GM23338 (cell line): ENCODE data around the gene KRT31. TPM values are rescaled to one million over a fixed set of nuclear protein-coding genes. Genes with fewer than 3 reads are reported as not detected.

ENCODE experiments used
- ATAC-seq: fragments of 200-7000 bp; cut with Tn5 transposase; 3 replicates; pipeline ENCODE4 v1.9.1; 2020
- DNase-seq: peaks from one replicate; pipeline ENCODE4 v3.0.0-alpha.2; 2015; ENCODE audit warnings: low spot score
- H2AFZ ChIP-seq: fragments of 200-600 bp; sonication (generic); 2 replicates; pipeline ENCODE4 v1.8.0; 2016; ENCODE audit warnings: antibody characterized with exemption, mild to moderate bottlenecking, moderate library complexity
- H3F3A ChIP-seq: fragments of 200-600 bp; sonication (generic); replicated peaks from 2 replicates; pipeline ENCODE4 v1.8.0; 2017; ENCODE audit warnings: antibody characterized with exemption, mixed run types, low read depth
- H3K27ac ChIP-seq: fragments of 200-600 bp; sonication (generic); 2 replicates; pipeline ENCODE4 v1.6.1; 2016; ENCODE audit warnings: low read depth
- H3K27me3 ChIP-seq: fragments of 200-600 bp; sonication (generic); 2 replicates; pipeline ENCODE4 v1.8.0; 2016; ENCODE audit warnings: mild to moderate bottlenecking, mixed run types, moderate library complexity; ENCODE audit not compliant: insufficient read depth
- H3K36me3 ChIP-seq: fragments of 200-600 bp; sonication (generic); 2 replicates; pipeline ENCODE4 v1.8.0; 2016; ENCODE audit warnings: mild to moderate bottlenecking; ENCODE audit not compliant: insufficient read depth
- H3K4me1 ChIP-seq: fragments of 200-600 bp; sonication (generic); 2 replicates; pipeline ENCODE4 v1.8.0; 2016; ENCODE audit warnings: mild to moderate bottlenecking, moderate library complexity; ENCODE audit not compliant: insufficient read depth
- H3K4me2 ChIP-seq: fragments of 200-600 bp; sonication (generic); 2 replicates; pipeline ENCODE4 v1.7.1; 2017; ENCODE audit warnings: mixed run types
- H3K4me3 ChIP-seq: fragments of 200-600 bp; sonication (generic); 2 replicates; pipeline ENCODE4 v1.6.1; 2016; ENCODE audit warnings: mixed run types
- H3K79me2 ChIP-seq: fragments of 200-600 bp; sonication (generic); replicated peaks from 2 replicates; pipeline ENCODE4 v1.8.0; 2017; ENCODE audit warnings: mild to moderate bottlenecking; ENCODE audit not compliant: insufficient read depth
- H3K9me2 ChIP-seq: fragments of 200-600 bp; sonication (generic); 2 replicates; pipeline ENCODE4 v1.8.0; 2017; ENCODE audit not compliant: insufficient read depth
- H4K20me1 ChIP-seq: fragments of 200-600 bp; sonication (generic); replicated peaks from 2 replicates; pipeline ENCODE4 v1.8.0; 2017; ENCODE audit warnings: mild to moderate bottlenecking; ENCODE audit not compliant: insufficient read depth
- H3K27ac Mint-ChIP-seq: 2 replicates; pipeline ENCODE4 v1.8.0; 2020; ENCODE audit warnings: inconsistent platforms, mild to moderate bottlenecking, moderate library complexity, mixed read lengths
- H3K27me3 Mint-ChIP-seq: 3 replicates; pipeline ENCODE4 v1.8.0; 2022; ENCODE audit warnings: low read depth, mild to moderate bottlenecking, moderate library complexity, mixed read lengths, inconsistent platforms; ENCODE audit not compliant: insufficient read depth, poor library complexity
- H3K36me3 Mint-ChIP-seq: 3 replicates; pipeline ENCODE4 v1.8.0; 2021; ENCODE audit warnings: low read depth, mild to moderate bottlenecking, inconsistent platforms, moderate library complexity, mixed read lengths
- H3K4me1 Mint-ChIP-seq: 3 replicates; pipeline ENCODE4 v1.8.0; 2020; ENCODE audit warnings: mild to moderate bottlenecking, inconsistent platforms, mixed read lengths
- H3K4me3 Mint-ChIP-seq: 3 replicates; pipeline ENCODE4 v1.8.0; 2021; ENCODE audit warnings: moderate library complexity, mild to moderate bottlenecking, inconsistent platforms, mixed read lengths
- H3K9me3 Mint-ChIP-seq: 3 replicates; pipeline ENCODE4 v1.8.0; 2020; ENCODE audit warnings: moderate library complexity, mild to moderate bottlenecking, inconsistent platforms, mixed read lengths
- CREB1 ChIP-seq: fragments of 250-450 bp; sonication (Bioruptor Pico); IDR thresholded peaks from 2 replicates; pipeline ENCODE4 v1.5.0; 2020; ENCODE audit warnings: low read depth, mild to moderate bottlenecking, moderate library complexity
- CTCF ChIP-seq, 2 experiments: fragments of 200-600 bp in 1 of 2; sonication (generic) in 1 of 2; conservative IDR thresholded peaks; 2 replicates each; pipeline versions ENCODE4 v1.5.1 to v1.6.1; 2016 to 2017; ENCODE audit warnings: antibody characterized with exemption in 2 of 2, low read depth in 2 of 2, mild to moderate bottlenecking in 2 of 2, moderate library complexity in 1 of 2
- ETS1 ChIP-seq: IDR thresholded peaks from 2 replicates; pipeline ENCODE4 v1.6.1; 2016; ENCODE audit warnings: antibody characterized with exemption
- EZH2 ChIP-seq: fragments of 200-600 bp; sonication (generic); IDR thresholded peaks from one replicate; pipeline ENCODE4 v1.8.0; 2017; ENCODE audit warnings: antibody characterized with exemption, mild to moderate bottlenecking, low read depth; ENCODE audit not compliant: unreplicated experiment
- EZH2phosphoT487 ChIP-seq: fragments of 200-600 bp; sonication (generic); IDR thresholded peaks from one replicate; pipeline ENCODE4 v1.8.1; 2018; ENCODE audit warnings: antibody characterized with exemption; ENCODE audit not compliant: unreplicated experiment
- JUNB ChIP-seq: IDR thresholded peaks from one replicate; pipeline ENCODE4 v1.6.1; 2016; ENCODE audit warnings: antibody characterized with exemption; ENCODE audit not compliant: unreplicated experiment
- NANOG ChIP-seq: IDR thresholded peaks from 2 replicates; pipeline ENCODE4 v1.6.1; 2016; ENCODE audit warnings: antibody characterized with exemption, borderline replicate concordance
- POLR2AphosphoS5 ChIP-seq: IDR thresholded peaks from 2 replicates; pipeline ENCODE4 v1.6.1; 2016; ENCODE audit warnings: antibody characterized with exemption, low read depth
- REST ChIP-seq: IDR thresholded peaks from one replicate; pipeline ENCODE4 v1.6.1; 2018; ENCODE audit warnings: antibody characterized with exemption; ENCODE audit not compliant: unreplicated experiment
- STAT1 ChIP-seq: IDR thresholded peaks from one replicate; pipeline ENCODE4 v1.6.1; 2016; ENCODE audit warnings: antibody characterized with exemption; ENCODE audit not compliant: unreplicated experiment
- ZNF114 ChIP-seq: fragments of 250-450 bp; sonication (Bioruptor Pico); IDR thresholded peaks from 2 replicates; pipeline ENCODE4 v1.5.0; 2020; ENCODE audit warnings: mild to moderate bottlenecking, moderate library complexity
- ZNF331 ChIP-seq: fragments of 250-450 bp; sonication (Bioruptor Pico); IDR thresholded peaks from 2 replicates; pipeline ENCODE4 v1.5.0; 2020; ENCODE audit warnings: low read depth, mild to moderate bottlenecking, moderate library complexity
- ZNF462 ChIP-seq: fragments of 250-450 bp; sonication (Bioruptor Pico); IDR thresholded peaks from 2 replicates; pipeline ENCODE4 v1.5.0; 2020; ENCODE audit warnings: mild to moderate bottlenecking, moderate library complexity
- polyA plus RNA-seq: library from polyadenylated mRNA; unstranded; fragments of >200 nt; fragmentation: Nextera tagmentation; extraction: Ambion mirVana; gene quantifications from 2 replicates; pipeline ENCODE4 v1.2.1, GENCODE V29; 2016
- total RNA-seq: library from RNA; depleted of rRNA; stranded (reverse); fragments of >200 nt; shearing (Covaris generic); gene quantifications from 2 replicates; pipeline ENCODE4 v1.2.3, GENCODE V29; 2014

Gene KRT31
- total and polyA plus RNA-seq, 2 experiments from 2014 or later: not detected

- no peaks in the 10 kb centered on the region for H3F3A ChIP-seq
- DNase-seq: no peak
- peak overlapping the region; percentile 38; the same call in 1 of the 2 replicates for H2AFZ ChIP-seq
- H3K27ac ChIP-seq: no peak overlapping the region
- no peaks in the 10 kb centered on the region for H3K4me1 ChIP-seq
- H3K36me3 ChIP-seq: no peaks in the 10 kb centered on the region
- H3K27ac Mint-ChIP-seq: no peak overlapping the region
- TF ChIP-seq CREB1 (CRISPR knock-in tag) (no peak), REST (no peak), JUNB (no peak), EZH2 (no peak), ZNF462 (CRISPR knock-in tag) (no peak), ETS1 (no peak), ZNF331 (CRISPR knock-in tag) (no peak), CTCF (conservative IDR thresholded peaks at IDR 0.05; ENCODE audit: low read depth in 2 of 2) (no peak), POLR2AphosphoS5 (no peak), EZH2phosphoT487 (no peak), NANOG (no peak), ZNF114 (CRISPR knock-in tag) (no peak), STAT1 (no peak)
- no peaks in the 10 kb centered on the region for H3K27me3 ChIP-seq
- H3K36me3 Mint-ChIP-seq: no peaks in the 10 kb centered on the region
- H3K27me3 Mint-ChIP-seq: no peaks in the 10 kb centered on the region
- no peaks in the 10 kb centered on the region for H4K20me1 ChIP-seq
- no peaks in the 10 kb centered on the region for H3K4me1 Mint-ChIP-seq
- no peaks in the 10 kb centered on the region for H3K79me2 ChIP-seq
- H3K4me3 Mint-ChIP-seq: no peak overlapping the region
- H3K4me2 ChIP-seq: no peak overlapping the region
- H3K9me3 Mint-ChIP-seq: no peaks in the 10 kb centered on the region
- no peak overlapping the region for H3K4me3 ChIP-seq
- H3K9me2 ChIP-seq: 0 out of 2 replicates have a peak, but pooled peaks cover 2% of the 10 kb centered on the region
- no peak for ATAC-seq
Measured at GRCh38 chr17:41396340-41396739, 1.1 kb downstream of the KRT31 start.
